NCI-H345 treated with DMSO at 0.1 percent for 48 hours (cell line): ENCODE data around the gene CYB5B.

ENCODE experiments used
- DNase-seq: peaks from one replicate; lab custom pipeline; 2025; ENCODE audit not compliant: unreplicated experiment; lab: John Stamatoyannopoulos, UW

CYB5B gene

DNA sequence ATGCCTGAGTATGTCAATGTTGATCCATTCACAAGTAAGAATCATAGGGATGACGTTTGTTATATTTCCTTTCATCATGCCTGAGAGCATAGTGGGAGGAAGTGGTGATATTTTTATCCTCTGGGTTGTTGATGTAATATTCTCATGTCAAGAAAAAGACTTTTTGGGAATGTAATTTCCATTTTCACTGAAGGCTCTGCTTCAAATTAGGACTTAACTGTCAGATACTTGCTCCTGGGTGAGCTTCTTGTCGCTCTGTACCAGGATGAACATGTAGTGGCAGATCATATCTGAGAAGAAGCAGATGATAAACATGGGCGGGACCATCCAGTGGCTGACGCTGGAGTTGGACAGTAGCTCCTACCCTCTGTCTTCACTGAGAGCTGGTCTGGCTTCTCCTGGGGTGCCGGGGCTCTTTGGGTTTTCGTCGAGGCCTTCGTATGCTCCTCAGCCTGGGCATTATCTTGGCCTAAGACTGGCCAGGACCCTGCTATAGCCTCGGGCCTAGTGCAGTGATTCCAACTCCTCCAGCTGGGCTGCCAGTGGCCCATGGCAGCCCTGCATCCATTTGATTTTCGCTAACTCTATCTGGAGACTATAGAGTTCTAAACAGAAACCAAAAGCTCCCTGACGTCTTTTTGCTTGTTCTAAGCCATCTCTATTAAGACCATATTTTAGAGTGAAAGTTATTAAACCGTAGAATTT is 19.7 kb downstream of the CYB5B start:
- DNase-seq = no peak

DNA sequence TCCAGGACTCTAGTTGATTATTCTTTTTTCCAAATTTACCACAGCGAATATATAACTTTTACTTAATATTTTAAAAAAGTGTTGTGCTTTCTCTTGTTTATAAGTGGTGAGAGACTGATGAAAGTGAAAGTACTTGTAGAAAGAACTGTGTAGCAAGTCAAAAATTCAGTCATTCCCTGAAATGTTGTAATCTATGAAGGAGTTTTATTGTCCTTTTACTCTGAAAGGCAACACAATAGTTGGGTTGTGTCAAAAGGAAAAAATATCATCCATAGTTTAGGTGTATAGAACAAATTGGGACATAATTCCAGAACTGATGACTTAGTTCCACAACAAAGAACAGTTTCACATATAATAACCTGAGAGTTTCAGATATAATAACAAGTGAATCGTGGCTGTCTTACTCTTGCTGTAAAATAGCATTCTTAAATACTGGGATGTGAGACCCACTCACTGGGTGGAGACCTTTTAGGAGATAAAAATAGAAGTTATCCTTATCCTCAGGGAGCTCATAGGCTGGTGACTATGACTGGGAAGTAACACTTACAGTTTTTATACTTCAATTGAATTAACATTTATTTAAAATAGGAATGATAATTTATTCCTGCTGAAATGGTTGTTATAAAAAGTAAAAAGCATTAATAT is 20.6 kb downstream of the CYB5B start:
- no peak for DNase-seq

DNA sequence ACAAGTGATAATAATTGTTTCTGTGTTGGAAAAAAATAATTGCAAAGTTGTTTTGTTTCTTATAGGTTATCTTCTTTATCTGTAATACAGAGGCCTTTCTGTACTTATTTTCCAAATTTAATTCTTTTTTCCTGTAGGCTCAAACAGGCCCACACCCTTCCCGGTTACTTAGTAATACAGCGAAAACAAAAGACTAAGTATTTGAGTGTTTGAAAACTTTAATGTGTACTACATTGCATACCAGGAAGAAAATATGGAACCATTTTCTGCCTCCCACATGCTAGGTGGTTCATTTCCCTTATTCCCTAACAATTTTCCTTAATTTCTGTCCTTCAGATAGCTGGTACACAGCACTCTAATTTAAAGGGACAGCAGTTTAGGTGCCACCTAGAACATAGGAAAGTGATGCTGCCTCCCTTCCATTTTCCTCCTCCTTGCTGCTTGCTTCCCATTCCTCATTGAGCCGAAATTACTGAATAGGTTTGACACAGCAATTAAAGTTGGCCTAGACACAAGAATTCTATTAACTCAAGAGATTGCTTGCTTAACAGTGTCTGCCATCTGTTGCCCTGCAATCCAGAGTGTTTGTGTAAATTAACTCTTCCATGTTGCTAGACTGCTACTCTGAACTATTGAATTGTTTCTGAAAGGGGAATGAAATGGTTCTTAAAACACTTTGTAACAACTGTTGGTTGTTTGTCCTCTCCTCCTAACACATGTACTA is 24.2 kb downstream of the CYB5B start:
- no peak for DNase-seq

DNA sequence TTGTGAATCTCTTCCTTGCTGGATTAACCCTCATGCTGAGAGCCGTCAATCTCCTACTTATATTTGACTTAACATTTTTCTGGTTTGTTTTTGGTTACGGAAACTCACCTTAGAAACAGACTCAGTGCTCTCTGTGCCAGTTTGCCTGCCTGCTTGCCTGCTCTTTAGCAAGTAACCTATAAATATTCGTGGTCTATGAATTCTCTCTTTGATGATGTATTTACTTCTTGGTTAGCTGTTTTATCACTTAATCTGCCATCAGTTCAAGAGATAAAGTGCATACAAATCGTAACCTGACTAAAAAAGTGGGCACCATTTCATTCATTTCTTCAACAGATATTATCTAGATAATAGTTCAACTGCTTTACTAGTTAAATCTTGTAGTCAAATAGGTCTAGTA is 26.7 kb downstream of the CYB5B start:
- DNase-seq = no peak

DNA sequence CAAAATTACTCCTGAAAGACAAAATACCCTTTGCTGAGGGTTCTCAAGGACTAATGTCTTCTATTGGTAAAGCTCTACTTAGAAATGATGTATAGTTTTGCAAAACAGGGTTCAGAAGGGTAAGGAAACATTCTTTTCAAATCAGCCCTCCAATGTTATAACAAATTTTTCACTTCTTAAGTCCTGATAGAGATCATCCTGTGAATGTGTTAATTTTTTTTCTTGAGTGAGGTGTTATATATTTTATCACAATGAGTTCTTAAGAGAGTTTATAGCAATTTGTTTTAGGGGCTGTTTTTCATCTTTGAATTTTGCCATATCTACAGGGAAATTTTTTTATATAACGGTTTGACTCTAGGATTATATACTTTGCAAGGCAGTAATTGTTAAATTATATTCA is 29.5 kb downstream of the CYB5B start:
- DNase-seq = no peak

DNA sequence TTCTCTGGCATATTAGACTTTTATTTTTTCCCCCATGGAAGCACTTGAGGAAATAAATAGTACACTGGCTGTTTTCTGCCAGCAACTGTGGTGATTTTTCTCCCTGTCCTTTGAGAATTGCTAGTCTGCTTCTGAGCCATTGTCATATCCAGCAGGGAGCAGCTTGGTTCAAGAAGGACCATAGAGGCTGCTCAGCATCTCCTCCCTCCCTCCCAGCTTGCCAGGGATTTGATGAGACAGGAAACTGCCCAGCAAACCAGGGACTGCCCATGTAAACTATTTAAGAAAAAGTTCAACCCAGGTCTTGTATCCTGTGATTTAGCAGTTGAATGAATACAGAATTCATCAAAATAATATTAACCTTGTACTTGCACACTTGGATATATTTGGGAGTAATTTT is 39.5 kb downstream of the CYB5B start:
- no peak for DNase-seq

DNA sequence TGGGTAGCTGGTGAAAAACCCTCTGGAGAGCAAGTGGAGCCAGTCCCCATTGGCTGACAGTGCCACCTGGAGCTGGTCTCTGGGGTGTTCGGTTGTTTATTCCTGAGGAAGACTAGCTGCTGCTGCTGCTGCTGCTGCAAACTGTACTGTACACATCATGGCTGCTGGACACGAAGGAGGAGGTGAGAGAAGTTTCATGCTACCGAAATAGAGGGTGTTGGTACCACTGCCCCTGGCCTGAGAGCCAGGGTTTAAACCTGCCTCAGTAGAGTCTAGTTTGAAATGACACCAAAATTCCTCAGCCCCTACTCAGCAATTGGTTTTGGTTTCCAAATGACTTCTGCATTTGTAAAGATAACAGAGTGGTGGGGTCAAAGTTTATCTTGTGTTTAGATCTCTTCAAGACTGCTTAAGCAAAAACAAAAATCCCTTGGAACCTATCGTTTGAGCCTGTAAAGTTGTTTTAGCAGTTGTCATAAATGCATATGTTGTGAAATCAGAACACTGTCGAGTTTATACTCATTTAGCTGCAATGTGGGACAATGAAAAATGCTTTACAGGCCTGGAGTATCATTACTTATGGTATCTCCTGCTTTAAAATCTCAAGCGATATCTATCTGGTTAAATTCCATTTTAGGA is 40.8 kb downstream of the CYB5B start:
- no peak for DNase-seq

DNA sequence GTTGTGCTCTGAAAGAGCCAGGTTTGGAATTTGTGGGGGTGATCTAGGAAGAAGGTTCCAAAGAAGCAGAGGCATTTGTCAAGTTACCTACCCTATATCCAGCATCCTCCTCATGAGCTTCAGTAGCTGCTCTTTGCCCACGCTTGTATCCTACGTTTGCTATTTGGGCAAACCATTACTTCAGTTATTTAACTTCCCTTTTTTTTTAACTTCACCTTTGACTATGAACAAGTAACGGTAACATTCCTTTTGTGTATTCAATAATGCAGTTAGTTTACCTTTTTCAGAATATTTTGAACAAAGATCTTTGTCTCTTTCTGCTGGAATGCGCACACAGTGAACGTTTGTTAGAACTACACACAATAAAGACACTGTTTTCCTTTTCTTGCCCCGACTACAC is 41.5 kb downstream of the CYB5B start:
- DNase-seq = no peak

DNA sequence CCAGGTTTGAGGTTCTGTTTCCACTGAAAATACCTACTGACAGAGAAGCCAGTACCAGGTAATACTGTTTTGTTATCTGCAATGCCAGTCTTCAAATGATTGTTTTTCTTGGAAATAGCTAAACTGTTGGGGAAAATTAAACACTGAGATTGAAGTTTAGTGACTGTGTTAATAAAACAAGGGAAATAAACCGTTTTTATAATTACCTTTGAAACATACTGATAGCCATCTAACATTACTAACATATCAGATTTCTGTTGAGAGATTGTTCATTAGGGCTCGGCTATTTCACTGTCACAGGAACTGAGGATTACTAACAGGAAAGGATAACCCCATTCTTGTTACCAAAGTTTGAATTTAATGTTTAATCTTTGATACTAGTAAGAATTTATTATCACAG is 42.1 kb downstream of the CYB5B start:
- DNase-seq = no peak

DNA sequence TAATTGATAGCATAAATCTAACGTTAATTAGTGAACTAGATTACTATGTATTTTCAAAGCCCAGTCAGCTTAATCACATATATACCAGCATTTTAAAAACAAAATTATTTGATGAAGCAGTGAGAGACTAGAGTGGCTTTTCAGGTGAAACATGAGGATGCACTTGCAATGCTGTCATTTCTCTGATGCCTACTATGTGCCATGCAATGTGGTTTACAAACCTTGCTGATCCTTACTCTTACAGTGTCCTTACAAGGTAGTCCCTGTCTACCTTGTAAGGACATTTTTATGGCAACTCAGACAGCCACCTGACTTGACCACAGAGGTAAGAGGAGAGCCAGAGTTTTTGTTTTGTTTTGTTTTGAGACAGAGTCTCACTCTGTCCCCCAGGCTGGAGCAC is 42.7 kb downstream of the CYB5B start:
- no peak for DNase-seq

DNA sequence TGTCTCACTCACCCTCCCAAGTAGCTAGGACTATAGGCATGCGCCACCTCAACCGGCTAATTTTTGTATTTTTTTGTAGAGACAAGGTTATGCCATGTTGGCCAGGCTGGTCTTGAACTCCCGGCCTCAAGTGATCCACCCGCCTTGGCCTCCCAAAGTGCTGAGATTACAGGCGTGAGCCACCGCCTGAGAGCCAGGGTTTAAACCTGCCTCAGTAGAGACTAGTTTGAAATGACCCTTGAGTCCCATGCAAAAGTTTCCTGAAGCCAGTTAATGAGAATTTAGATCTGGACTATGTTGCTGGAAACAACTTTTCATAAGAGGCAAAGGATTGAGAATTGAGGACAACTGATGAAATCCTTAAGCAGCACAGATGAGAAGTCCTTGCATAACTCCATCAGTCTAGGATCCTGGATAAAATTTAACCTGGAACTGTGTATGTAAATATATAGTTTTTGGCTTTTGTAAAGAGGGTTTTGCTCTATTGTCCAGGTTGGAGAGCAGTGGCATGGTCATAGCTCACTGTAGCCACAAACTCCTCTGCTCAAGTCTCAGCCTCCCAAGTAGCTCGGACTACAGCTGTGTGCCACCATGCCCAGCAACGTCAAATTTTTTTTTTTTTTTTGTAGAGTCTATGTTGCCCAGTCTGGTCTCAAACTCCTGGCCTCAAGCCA is 43.2 kb downstream of the CYB5B start:
- no peak for DNase-seq

DNA sequence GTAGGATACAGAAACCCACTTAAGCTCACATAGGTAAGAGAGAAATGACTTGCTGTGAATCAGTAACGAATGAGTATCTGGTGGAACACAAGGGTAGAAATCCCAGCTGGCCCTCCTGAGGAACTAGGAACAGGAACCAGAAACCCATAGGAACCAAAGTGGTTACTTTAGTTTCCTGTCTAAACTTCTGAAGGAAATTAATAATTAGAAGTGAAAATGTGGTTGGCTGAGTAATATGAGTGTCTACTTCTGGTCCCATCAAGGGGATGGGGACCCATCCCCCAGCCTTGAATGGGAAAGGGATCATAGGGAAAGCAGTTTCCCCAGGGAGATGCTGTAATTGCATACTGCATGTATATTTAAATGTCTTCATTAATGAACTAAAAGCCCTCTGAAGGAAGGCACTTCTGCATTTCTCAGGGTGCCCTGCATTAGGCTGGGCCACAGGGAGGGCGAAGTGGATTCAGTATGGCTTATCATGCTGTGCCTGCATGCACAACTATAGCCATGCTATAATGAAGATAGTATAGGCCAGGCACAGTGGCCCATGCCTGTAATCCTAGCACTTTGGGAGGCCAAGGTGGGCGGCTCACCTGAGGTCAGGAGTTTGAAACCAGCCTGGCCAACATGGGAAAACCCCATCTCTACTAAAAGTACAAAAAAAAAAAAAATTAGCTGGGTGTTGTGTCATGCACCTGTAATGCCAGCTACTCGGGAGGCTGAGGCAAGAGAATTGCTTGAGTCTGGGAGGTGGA is 45.6 kb downstream of the CYB5B start:
- DNase-seq = no peak

DNA sequence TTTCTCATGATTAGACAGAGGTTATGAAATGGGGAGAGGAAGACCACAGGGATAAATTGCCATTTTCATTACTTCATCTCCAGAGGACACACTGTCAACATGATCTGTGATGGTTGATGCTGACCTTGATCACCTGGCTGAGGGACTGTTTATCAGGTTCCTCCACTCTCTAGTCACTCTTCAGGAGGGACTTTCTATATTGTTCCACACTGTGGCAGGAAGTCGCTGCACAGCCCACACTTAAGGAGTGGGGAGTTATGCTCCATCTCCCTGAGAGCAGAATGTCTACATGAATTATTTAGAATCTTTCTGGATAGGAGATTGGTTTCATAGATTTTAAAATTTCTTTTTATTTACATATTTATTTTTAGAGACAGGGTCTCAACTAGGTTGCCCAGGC is 46.7 kb downstream of the CYB5B start:
- DNase-seq = no peak

DNA sequence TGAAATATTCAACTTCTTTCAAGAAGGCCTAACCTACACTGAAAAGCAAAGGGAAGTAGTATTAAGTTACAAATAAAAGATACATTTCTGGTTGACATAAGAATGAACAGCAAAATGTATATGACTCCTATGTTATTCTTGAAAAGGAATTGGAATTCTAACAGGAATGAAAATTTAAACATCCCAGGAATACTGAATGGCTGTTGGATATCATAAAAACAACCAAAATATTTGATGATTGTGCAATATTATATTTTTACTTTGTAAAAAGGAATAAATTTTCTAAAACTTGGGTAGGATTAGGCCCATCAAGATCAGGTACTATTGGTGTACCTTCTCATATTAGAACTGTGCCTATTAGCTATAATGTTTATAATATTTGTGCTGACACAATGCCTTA is 50.0 kb downstream of the CYB5B start:
- no peak for DNase-seq

DNA sequence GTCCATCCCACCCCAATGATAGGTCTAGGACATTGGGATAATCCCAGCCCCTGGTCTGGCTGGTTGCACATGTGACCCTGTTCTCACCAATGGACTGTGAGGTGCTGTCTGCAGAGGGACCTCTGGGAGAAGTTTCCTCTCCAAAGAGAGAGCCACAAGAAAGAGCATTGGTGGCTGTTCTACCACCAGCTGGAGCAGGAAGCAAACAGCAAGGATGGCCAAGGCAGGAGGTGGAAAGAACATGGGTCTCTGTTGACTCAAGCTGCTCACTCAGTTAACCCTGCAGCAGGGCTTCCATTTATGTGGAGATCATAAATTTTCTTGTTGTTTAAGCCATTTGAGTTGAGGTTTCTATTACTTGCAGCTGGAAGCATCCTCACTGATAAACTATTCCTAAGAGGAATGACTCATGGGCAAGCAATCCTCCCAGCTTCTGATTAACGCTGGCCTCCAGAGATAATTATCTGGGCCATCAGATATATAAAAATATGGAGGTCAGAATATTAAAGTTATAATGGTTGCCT is 52.6 kb downstream of the CYB5B start:
- DNase-seq = no peak

DNA sequence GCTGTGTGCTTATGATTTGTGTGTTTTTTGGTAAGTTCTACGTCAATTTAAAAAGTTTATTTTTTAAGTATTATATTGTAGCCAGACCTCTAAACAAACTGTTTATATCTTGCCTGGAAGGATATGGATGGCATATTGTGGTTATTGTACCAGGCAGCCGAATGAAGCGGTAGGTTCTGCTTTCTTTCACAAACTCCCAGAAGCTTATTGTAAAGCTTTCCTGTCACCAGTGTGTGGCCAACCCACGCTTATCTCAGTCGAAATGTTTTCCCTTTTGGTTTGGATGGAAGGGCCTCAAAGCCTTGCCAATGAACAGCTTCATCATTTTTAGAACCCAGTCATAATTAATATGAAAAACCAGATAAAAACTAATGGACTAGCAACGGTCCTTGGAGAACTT is 53.1 kb downstream of the CYB5B start:
- DNase-seq = no peak

DNA sequence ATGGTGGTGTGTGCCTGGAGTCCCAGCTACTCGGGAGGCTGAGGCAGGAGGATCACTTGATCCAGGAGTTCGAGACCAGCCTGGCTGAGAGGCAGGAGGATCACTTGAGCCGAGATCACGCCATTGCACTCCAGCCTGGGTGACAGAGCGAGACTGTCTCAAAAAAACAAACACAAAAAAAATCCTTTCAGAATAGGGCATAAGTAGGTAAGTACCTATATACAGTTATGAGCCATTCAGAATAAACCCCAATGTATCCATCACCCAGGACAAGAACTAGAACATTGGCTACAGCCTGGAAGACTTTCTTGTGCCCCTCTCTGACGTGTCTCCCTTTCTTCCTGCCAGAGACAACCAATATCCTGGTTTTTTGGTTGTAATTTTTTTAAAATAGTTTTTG is 54.3 kb downstream of the CYB5B start:
- DNase-seq = no peak

DNA sequence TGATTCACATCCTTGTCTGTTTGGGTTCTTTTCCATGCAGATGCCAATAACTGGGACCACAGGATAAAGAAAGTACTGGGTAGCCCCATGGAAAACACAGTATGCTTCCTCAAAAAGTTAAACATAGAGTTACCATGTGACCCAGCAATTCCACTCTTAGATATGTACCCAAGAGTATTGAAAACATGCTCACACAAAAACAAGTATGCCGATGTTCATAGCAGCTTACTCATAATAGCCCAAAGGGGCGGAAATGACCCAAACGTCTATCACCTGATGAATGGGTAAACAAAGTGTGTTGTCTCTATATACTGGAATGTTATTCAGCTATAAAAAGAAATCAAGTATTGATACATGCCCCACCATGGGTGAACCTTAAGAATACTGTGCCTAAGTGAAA is 55.4 kb downstream of the CYB5B start:
- DNase-seq = no peak

DNA sequence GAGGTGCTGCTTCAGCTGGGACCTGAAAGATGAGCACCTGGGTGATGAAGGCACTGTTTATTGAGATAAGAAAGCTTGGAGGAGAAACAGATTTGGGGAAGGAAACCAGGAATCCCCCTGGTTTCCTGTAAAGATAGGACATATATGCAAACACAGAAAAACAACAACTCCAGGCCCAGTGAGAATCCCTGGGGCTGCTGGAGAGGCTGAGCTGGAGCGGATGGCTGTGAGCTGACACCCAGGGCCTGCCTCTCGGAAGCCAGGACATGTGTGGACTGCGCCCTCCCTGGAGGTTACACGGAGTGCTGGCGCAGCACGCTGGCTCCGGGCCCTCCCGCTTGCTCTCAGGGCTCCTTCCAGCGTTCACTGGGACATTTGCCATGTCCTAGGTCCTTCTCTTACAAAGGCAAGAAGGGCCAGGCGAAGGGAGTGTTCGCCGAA is 57.5 kb downstream of the CYB5B start:
- no peak for DNase-seq

DNA sequence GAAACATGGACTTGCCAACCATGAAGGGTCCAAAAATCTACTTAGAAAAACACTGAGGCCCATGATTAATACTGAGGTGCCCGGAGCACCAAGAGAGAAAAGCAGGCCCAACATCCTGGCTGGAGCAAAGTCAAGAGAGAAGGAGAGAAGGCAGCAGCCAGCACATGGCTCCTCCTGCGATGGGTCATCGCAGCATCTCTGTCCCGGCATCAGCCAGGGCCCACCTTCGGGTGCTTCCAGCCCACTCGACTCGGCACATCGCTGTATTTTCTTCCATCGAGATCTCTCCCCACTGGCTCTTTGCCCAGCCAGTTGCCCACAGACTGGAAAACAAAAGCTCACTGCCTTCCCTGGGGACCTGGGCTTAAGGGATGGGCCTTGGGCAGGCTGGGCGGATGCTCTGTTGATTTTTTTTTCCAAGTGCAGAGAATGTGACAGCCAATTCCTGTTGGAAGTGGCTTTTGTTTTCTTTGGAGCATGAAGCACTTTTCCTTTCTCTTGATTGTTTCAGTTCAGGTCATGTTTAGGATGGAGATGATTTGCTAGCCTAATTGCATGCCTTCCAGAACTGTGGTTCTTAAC is 58.1 kb downstream of the CYB5B start:
- DNase-seq = peak; percentile 79
